MCF 10A (cell line): ENCODE measurements around the gene LTB4R. TPM values are rescaled to one million over a fixed set of nuclear protein-coding genes. Genes with fewer than 3 reads are reported as not detected.
"Not testable (repeated sequence)": the region's sequence is repeated elsewhere in the genome, so short reads cannot be mapped to it uniquely, and the experiment has no call there.

Experiments used
- BruUV-seq: library from RNA; stranded (reverse); fragments of 400-500 nt; replicated peaks from 2 replicates; lab custom pipeline; 2021; lab: Mats Ljungman, UMichigan
- CTCF ChIA-PET: fragments of 300-600 bp; sonication (Branson Sonifier 250); formaldehyde crosslinking; extraction: SDS; loops from one replicate; lab custom pipeline; 2021; ENCODE audit warnings: antibody characterized with exemption, inconsistent platforms; lab: Yijun Ruan, JAX
- POLR2A ChIA-PET: fragments of 300-600, 350-650 bp; sonication (Branson Sonifier 250); formaldehyde crosslinking; extraction: SDS; loops from one replicate; lab custom pipeline; 2020; ENCODE audit warnings: antibody characterized with exemption, inconsistent platforms; lab: Yijun Ruan, JAX
- DNase-seq: peaks from one replicate; pipeline ENCODE4 v3.0.0-alpha.2; 2018; ENCODE audit not compliant: unreplicated experiment
- H3K27ac Mint-ChIP-seq: one replicate; pipeline ENCODE4 v1.8.0; 2022; ENCODE audit warnings: mild to moderate bottlenecking, low read depth, mixed read lengths; ENCODE audit not compliant: unreplicated experiment
- H3K27me3 Mint-ChIP-seq: one replicate; pipeline ENCODE4 v1.8.0; 2022; ENCODE audit warnings: mixed read lengths; ENCODE audit not compliant: insufficient read depth, unreplicated experiment
- H3K36me3 Mint-ChIP-seq: one replicate; pipeline ENCODE4 v1.8.0; 2022; ENCODE audit warnings: mild to moderate bottlenecking, moderate library complexity, mixed read lengths; ENCODE audit not compliant: insufficient read depth, unreplicated experiment
- H3K4me1 Mint-ChIP-seq: one replicate; pipeline ENCODE4 v1.8.0; 2022; ENCODE audit warnings: mixed read lengths; ENCODE audit not compliant: insufficient read depth, unreplicated experiment
- H3K4me3 Mint-ChIP-seq: one replicate; pipeline ENCODE4 v1.8.0; 2022; ENCODE audit warnings: mild to moderate bottlenecking, moderate library complexity, mixed read lengths; ENCODE audit not compliant: unreplicated experiment
- H3K9me3 Mint-ChIP-seq: one replicate; pipeline ENCODE4 v1.8.0; 2022; ENCODE audit warnings: mixed read lengths; ENCODE audit not compliant: unreplicated experiment
- intact Hi-C: fragments of 100-400 bp; cut with micrococcal nuclease; formaldehyde crosslinking; loops from 2 replicates; pipeline ENCODE4 v1.14.1; 2022
- total RNA-seq: library from RNA; stranded (reverse); gene quantifications from 2 replicates; pipeline ENCODE4 v1.2.3, GENCODE V29; 2022
- TF ChIP-seq, protein P1 (sequence below): fragments of 200-600 bp; IDR thresholded peaks from one replicate; pipeline ENCODE4 v1.8.0; 2022; ENCODE audit warnings: antibody characterized with exemption, mild to moderate bottlenecking; ENCODE audit not compliant: unreplicated experiment

LTB4R gene
- total RNA-seq, 1 experiment from 2014 or later, result 15.8 TPM

DNA sequence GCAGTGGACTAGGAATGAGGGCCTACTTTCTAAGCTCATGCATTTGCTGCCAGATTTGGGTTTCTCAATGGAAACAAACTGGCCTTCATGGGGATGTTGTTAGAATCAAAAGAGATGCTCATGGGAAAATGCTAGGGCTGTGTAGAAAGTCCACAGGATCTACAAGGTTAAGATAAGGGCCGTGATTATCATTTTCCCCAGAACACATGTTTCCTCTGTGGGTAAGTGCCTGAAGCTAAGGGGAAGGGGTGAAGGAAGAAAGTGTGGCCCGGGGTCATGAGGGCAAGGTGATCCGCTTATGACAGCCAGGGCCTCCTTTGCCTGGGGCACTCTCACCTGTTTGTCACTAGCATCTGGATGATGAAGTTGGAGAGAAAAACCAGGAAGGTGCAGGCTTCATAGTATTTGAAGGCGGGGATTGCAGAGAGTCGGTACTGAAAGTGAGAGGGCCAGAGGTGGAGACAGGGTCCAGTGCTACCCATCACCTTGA lies 13.8 kb downstream of the LTB4R start:
- H3K27ac Mint-ChIP-seq, result no peak overlapping the region
- H3K36me3 Mint-ChIP-seq, result no peaks in the 10 kb centered on the region
- CTCF ChIA-PET, result interaction anchor here (0.8 to 3.4 kb wide), 10 partner anchors 8 to 116 kb away, joined by 3 to 25 read pairs (median 4); partner anchors contain the start of genes CIDEB, LTB4R and LTB4R2
- no peak overlapping the region for H3K4me3 Mint-ChIP-seq
- peaks cover 6% of the 10 kb centered on the region for H3K27me3 Mint-ChIP-seq
- H3K9me3 Mint-ChIP-seq, result no peaks in the 10 kb centered on the region
- POLR2A ChIA-PET, result interaction anchor here (0.6 kb wide), 1 partner anchor 12 kb away, joined by 3 read pairs; no protein-coding TSS in a partner anchor
- no peaks in the 10 kb centered on the region for H3K4me1 Mint-ChIP-seq
- DNase-seq, result no peak
- TF ChIP-seq, protein P1, sequence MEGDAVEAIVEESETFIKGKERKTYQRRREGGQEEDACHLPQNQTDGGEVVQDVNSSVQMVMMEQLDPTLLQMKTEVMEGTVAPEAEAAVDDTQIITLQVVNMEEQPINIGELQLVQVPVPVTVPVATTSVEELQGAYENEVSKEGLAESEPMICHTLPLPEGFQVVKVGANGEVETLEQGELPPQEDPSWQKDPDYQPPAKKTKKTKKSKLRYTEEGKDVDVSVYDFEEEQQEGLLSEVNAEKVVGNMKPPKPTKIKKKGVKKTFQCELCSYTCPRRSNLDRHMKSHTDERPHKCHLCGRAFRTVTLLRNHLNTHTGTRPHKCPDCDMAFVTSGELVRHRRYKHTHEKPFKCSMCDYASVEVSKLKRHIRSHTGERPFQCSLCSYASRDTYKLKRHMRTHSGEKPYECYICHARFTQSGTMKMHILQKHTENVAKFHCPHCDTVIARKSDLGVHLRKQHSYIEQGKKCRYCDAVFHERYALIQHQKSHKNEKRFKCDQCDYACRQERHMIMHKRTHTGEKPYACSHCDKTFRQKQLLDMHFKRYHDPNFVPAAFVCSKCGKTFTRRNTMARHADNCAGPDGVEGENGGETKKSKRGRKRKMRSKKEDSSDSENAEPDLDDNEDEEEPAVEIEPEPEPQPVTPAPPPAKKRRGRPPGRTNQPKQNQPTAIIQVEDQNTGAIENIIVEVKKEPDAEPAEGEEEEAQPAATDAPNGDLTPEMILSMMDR, result no peak
- intact Hi-C loops, result no loop called here
- no TSS peak for BruUV-seq

DNA sequence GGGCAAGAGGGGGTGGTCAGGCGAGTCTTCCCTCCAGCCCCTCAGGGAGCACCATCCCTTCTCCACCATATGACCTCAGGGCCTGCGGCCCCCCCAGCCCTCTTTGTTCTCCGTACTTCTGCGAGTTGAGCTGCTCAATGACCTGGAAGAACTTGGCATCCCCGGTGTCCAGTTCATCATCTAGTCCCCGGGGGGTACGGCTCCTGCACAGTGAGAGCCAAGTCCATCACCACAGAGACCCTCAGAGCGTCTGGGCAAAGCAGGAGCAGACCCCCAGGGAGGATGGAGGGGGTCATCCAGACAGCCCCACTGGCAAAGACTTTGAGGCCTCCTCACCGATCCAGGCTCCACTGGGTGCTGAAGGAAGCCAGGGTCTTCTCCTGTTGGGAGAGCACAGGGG lies 14.7 kb downstream of the LTB4R start:
- Mint-ChIP-seq H3K4me1 (no peaks in the 10 kb centered on the region), H3K27me3 (no peaks in the 10 kb centered on the region), H3K27ac (no peak overlapping the region), H3K36me3 (no peaks in the 10 kb centered on the region), H3K9me3 (no peaks in the 10 kb centered on the region), H3K4me3 (no peak overlapping the region)
- CTCF ChIA-PET, result interaction anchor here (0.6 to 9.2 kb wide), 7 partner anchors 17 to 384 kb away, joined by 3 to 109 read pairs (median 5); partner anchors contain the start of gene CIDEB
- POLR2A ChIA-PET, result no interaction called here
- no peak for DNase-seq
- no TSS peak for BruUV-seq
- intact Hi-C loops, result no loop called here
- TF ChIP-seq, protein P1, result no peak

DNA sequence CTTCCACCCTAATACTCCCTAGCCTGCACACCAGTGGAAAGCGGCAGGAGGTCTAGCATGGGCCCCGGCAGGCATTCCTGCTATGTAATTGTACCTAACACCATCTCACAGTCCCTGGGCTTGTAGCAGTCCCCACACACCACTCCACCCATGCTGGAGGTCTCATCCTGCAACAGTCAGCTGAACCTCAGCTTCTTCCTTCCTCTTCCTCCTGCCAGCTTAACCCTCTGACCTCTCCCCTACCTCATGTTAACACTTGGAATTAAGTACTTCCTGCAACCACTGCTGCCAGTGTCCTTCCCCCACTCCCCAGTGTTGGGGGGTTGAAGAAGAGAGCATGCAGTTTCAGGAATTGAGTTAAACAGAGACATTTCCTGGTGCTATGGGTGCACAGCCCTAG lies 16.0 kb downstream of the LTB4R start:
- peaks cover 5% of the 10 kb centered on the region for H3K4me1 Mint-ChIP-seq
- TF ChIP-seq, protein P1, result no peak
- no peaks in the 10 kb centered on the region for H3K27me3 Mint-ChIP-seq
- no TSS peak for BruUV-seq
- peaks cover 2% of the 10 kb centered on the region for H3K36me3 Mint-ChIP-seq
- no peaks in the 10 kb centered on the region for H3K9me3 Mint-ChIP-seq
- no peak for DNase-seq
- no peak overlapping the region for H3K27ac Mint-ChIP-seq
- CTCF ChIA-PET, result interaction anchor here (0.5 to 16.6 kb wide), 20 partner anchors 8 to 113 kb away, joined by 3 to 626 read pairs (median 4); partner anchors contain the start of genes CBLN3, CIDEB, KHNYN and LTB4R
- no peak overlapping the region for H3K4me3 Mint-ChIP-seq
- intact Hi-C loops, result no loop called here
- POLR2A ChIA-PET, result interaction anchor here (0.6 to 1.7 kb wide), 3 partner anchors 85 to 1443 kb away, joined by 3 to 8 read pairs (median 3); partner anchors contain the start of gene TINF2

DNA sequence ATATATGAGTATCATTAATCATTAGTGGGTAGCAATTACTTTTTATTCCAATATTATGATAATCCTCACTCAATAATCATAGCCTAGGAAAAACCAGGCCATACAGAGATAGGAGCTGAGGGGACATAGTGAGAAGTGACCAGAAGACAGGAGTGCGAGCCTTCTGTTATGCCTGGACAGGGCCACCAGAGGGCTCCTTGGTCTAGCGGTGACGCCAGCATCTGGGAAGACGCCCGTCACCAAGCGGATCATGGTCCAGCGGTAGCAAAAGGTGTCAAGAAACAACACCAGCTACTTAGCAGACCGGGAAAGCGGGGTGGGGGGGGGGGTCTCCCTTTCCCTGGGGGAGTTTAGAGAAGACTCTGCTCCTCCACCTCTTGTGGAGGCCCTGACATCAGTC lies 16.6 kb downstream of the LTB4R start:
- intact Hi-C loops, result loop anchor here (1.0 kb wide), 1 partner anchor 108 kb away; no protein-coding TSS in a partner anchor
- not testable (repeated sequence) for BruUV-seq, H3K9me3 Mint-ChIP-seq, H3K36me3 Mint-ChIP-seq, H3K4me3 Mint-ChIP-seq, H3K4me1 Mint-ChIP-seq, H3K27me3 Mint-ChIP-seq, H3K27ac Mint-ChIP-seq, DNase-seq
- ChIA-PET POLR2A (interaction anchor here (1.1 to 1.7 kb wide), 2 partner anchors 85 to 108 kb away, joined by 3 to 8 read pairs; partner anchors contain the start of gene TINF2), CTCF (interaction anchor here (0.7 to 16.6 kb wide), 18 partner anchors 8 to 113 kb away, joined by 3 to 626 read pairs (median 4); partner anchors contain the start of genes CBLN3, CIDEB, KHNYN and LTB4R)
- TF ChIP-seq, protein P1, result peak; percentile 56
